Activated B cell treated with CpG ODN at 0.5 μM for 24 hours (primary cell): Measurements from ENCODE around the gene NUDT1. TPM values are rescaled to one million over a fixed set of nuclear protein-coding genes. Genes with fewer than 3 reads are reported as not detected.
A peak's percentile ranks its signal among the peaks of the same experiment; 100 is the strongest.

ENCODE experiments used
- ATAC-seq: fragments of 200-7000 bp; cut with Tn5 transposase; one replicate; pipeline ENCODE4 v1.10.0; 2021; ENCODE audit warnings: low read depth, mild to moderate bottlenecking, moderate library complexity
- CTCF ChIA-PET: fragments of 350-600 bp; sonication (Branson Sonifier 250); formaldehyde crosslinking; loops from one replicate; lab custom pipeline; 2021; ENCODE audit warnings: antibody characterized with exemption; lab: Charles Lee
- POLR2A ChIA-PET: fragments of 350-600 bp; sonication (Branson Sonifier 250); formaldehyde crosslinking; loops from one replicate; lab custom pipeline; 2021; ENCODE audit warnings: antibody characterized with exemption; lab: Charles Lee
- DNase-seq: peaks from one replicate; pipeline ENCODE4 v3.0.0; 2022
- H3K27ac Mint-ChIP-seq: one replicate; pipeline ENCODE4 v1.8.0; 2020; ENCODE audit warnings: mixed read lengths
- H3K27me3 Mint-ChIP-seq: one replicate; pipeline ENCODE4 v1.8.0; 2021; ENCODE audit warnings: mixed read lengths
- H3K36me3 Mint-ChIP-seq: one replicate; pipeline ENCODE4 v1.8.0; 2021; ENCODE audit warnings: low read depth, mixed read lengths
- H3K4me1 Mint-ChIP-seq: one replicate; pipeline ENCODE4 v1.8.0; 2021; ENCODE audit warnings: mixed read lengths
- H3K4me3 Mint-ChIP-seq: one replicate; pipeline ENCODE4 v1.8.0; 2020; ENCODE audit warnings: mild to moderate bottlenecking, mixed read lengths
- H3K9me3 Mint-ChIP-seq: one replicate; pipeline ENCODE4 v1.8.0; 2020; ENCODE audit warnings: mixed read lengths
- CTCF ChIP-seq: fragments of 200-600 bp; IDR thresholded peaks from one replicate; pipeline ENCODE4 v1.8.0; 2022; ENCODE audit warnings: antibody characterized with exemption, mild to moderate bottlenecking
- intact Hi-C: fragments of 100-400 bp; cut with micrococcal nuclease; formaldehyde crosslinking; loops from one replicate; pipeline ENCODE4 v1.15.1; 2024
- total RNA-seq: library from RNA; stranded (reverse); gene quantifications from 2 replicates; pipeline ENCODE4 v1.2.3, GENCODE V29; 2022

The NUDT1 gene
- total RNA-seq, 1 donor from 2014 or later, result 38.0 TPM

GRCh38 chr7:2231992-2232765 lies 9.8 kb upstream of the NUDT1 start:
- CTCF ChIA-PET, result interaction anchor here (0.6 to 1.9 kb wide), 3 partner anchors 10 to 116 kb away, joined by 3 to 10 read pairs (median 5); partner anchors contain the start of genes MRM2 and NUDT1
- no peak for DNase-seq
- TF ChIP-seq CTCF, result no peak
- POLR2A ChIA-PET, result interaction anchor here (0.6 to 2.6 kb wide), 9 partner anchors 9 to 122 kb away, joined by 3 to 15 read pairs (median 5); partner anchors contain the start of genes EIF3B, MRM2 and NUDT1
- Mint-ChIP-seq H3K27ac (peak overlapping the region; percentile 69), H3K9me3 (no peaks in the 10 kb centered on the region), H3K4me1 (peaks cover 54% of the 10 kb centered on the region), H3K4me3 (peak overlapping the region; percentile 89), H3K36me3 (peaks cover 45% of the 10 kb centered on the region), H3K27me3 (no peaks in the 10 kb centered on the region)
- intact Hi-C loops, result loop anchor here (1.0 to 10.0 kb wide), 9 partner anchors 10 to 813 kb away; partner anchors contain the start of genes CARD11, EIF3B, MRM2 and NUDT1
- ATAC-seq, result peak; percentile 25

GRCh38 chr7:2232766-2233520 lies 9.1 kb upstream of the NUDT1 start, which contains the start of gene MAD1L1:
Gene MAD1L1 (minus strand): TSS chr7:2232945. CDS start chr7:2230133, 2,812 bp downstream.
- H3K36me3 Mint-ChIP-seq, result peaks cover 44% of the 10 kb centered on the region

DNA sequence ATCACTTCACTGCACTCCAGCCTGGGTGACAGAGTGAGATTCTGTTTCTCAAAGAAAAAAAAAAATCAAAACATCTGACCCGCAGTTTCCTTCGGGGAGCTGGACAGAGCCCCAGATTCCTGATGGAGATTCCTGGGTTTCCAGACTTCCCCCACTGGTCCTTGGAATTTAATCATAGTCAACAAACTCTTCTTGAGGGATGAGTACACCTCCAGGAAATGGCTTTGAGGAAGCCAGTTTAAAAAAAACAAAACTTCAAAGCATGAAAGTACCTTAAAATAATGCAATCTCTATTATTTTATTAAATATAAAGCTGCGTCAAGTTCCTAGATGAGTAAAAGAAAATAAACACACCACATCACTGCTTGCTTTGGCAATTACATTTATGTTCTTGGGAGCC lies 8.1 kb upstream of the NUDT1 start:
- TF ChIP-seq CTCF, result no peak
- Mint-ChIP-seq H3K27ac (no peak overlapping the region), H3K27me3 (no peaks in the 10 kb centered on the region), H3K4me3 (peak overlapping the region; percentile 66), H3K4me1 (peaks cover 68% of the 10 kb centered on the region), H3K9me3 (no peaks in the 10 kb centered on the region), H3K36me3 (peaks cover 48% of the 10 kb centered on the region)
- DNase-seq, result no peak
- ChIA-PET CTCF (no interaction called here), POLR2A (interaction anchor here (0.6 to 2.6 kb wide), 3 partner anchors 15 to 120 kb away, joined by 4 to 15 read pairs (median 7); partner anchors contain the start of gene EIF3B)
- intact Hi-C loops, result loop anchor here (2.0 to 10.0 kb wide), 5 partner anchors 121 to 811 kb away; partner anchors contain the start of genes CARD11, EIF3B and TTYH3
- no peak for ATAC-seq

More at GRCh38 chr7:2232766-2233520, 9.1 kb upstream of the NUDT1 start, which contains the start of gene MAD1L1:
- no peak for TF ChIP-seq CTCF
- peak within 1 kb of the TSS; percentile 81 for H3K27ac Mint-ChIP-seq
- DNase-seq, result peak; percentile 88
- intact Hi-C loops, result loop anchor here (1.0 to 10.0 kb wide), 9 partner anchors 9 to 812 kb away; partner anchors contain the start of genes CARD11, EIF3B, MRM2 and NUDT1
- H3K4me1 Mint-ChIP-seq, result peaks cover 61% of the 10 kb centered on the region
- H3K27me3 Mint-ChIP-seq, result no peaks in the 10 kb centered on the region
- ChIA-PET POLR2A (interaction anchor here (0.6 to 2.6 kb wide), 9 partner anchors 9 to 121 kb away, joined by 3 to 15 read pairs (median 4); partner anchors contain the start of genes EIF3B, MRM2 and NUDT1), CTCF (interaction anchor here (0.6 to 1.9 kb wide), 3 partner anchors 9 to 115 kb away, joined by 3 to 10 read pairs (median 5); partner anchors contain the start of genes MRM2 and NUDT1)
- peak within 1 kb of the TSS; percentile 90 for H3K4me3 Mint-ChIP-seq
- ATAC-seq, result peak; percentile 68
- no peaks in the 10 kb centered on the region for H3K9me3 Mint-ChIP-seq

GRCh38 chr7:2237109-2237602 lies 4.9 kb upstream of the NUDT1 start:
- intact Hi-C loops, result loop anchor here (1.0 to 10.0 kb wide), 7 partner anchors 24 to 808 kb away; partner anchors contain the start of genes CARD11, CHST12, SNX8 and TTYH3
- DNase-seq (peak; percentile 51), ATAC-seq (peak; percentile 92)
- no peaks in the 10 kb centered on the region for H3K9me3 Mint-ChIP-seq
- peak overlapping the region; percentile 99 for H3K27ac Mint-ChIP-seq
- H3K27me3 Mint-ChIP-seq, result no peaks in the 10 kb centered on the region
- H3K36me3 Mint-ChIP-seq, result peaks cover 43% of the 10 kb centered on the region
- ChIA-PET CTCF (interaction anchor here (1.5 to 6.3 kb wide), 2 partner anchors 22 to 111 kb away, joined by 5 to 35 read pairs; no protein-coding TSS in a partner anchor), POLR2A (interaction anchor here (0.5 to 2.5 kb wide), 23 partner anchors 9 to 666 kb away, joined by 3 to 38 read pairs (median 4); partner anchors contain the start of genes CHST12 and SNX8)
- TF ChIP-seq CTCF, result no peak
- H3K4me1 Mint-ChIP-seq, result peaks cover 61% of the 10 kb centered on the region
- peak overlapping the region; percentile 75 for H3K4me3 Mint-ChIP-seq
